Vagina (tissue), 2 donors: ENCODE measurements around the gene C1QL1. TPM values are rescaled to one million over a fixed set of nuclear protein-coding genes. Genes with fewer than 3 reads are reported as not detected.

Experiments
- DNase-seq, 2 donors: peaks; one replicate each; pipeline ENCODE4 v3.0.0-alpha.2; 2017; ENCODE audit errors: extremely low spot score in 2 of 2
- H3K27ac ChIP-seq: fragments of 200-600 bp; sonication (generic); one replicate; pipeline ENCODE4 v1.5.1; 2019
- H3K27me3 ChIP-seq: fragments of 200-600 bp; sonication (generic); one replicate; pipeline ENCODE4 v1.5.1; 2019
- H3K36me3 ChIP-seq, 2 donors: fragments of 200-600 bp; sonication (generic); one replicate each; pipeline ENCODE4 v1.5.1; 2017 to 2019
- H3K4me1 ChIP-seq: fragments of 200-600 bp; sonication (generic); one replicate; pipeline ENCODE4 v1.5.1; 2019
- H3K4me3 ChIP-seq, 2 donors: fragments of 200-600 bp; sonication (generic); 1 replicate in 1 of 2; 2 replicates in 1 of 2; pipeline ENCODE4 v1.5.1; 2016 to 2019
- H3K9me3 ChIP-seq: fragments of 200-600 bp; sonication (generic); one replicate; pipeline ENCODE4 v1.5.1; 2019
- CTCF ChIP-seq, 3 experiments: fragments of 450-650 bp in 2 of 3; fragments of 200-600 bp in 1 of 3; sonication (generic) in 1 of 3; IDR thresholded peaks; one replicate each; pipeline ENCODE4 v1.5.1; 2017 to 2019; ENCODE audit warnings: antibody characterized with exemption in 3 of 3, mild to moderate bottlenecking in 2 of 3, moderate library complexity in 2 of 3
- POLR2A ChIP-seq, 2 donors: fragments of 450-650 bp; IDR thresholded peaks; one replicate each; pipeline ENCODE4 v1.6.1; 2017; ENCODE audit warnings: antibody characterized with exemption in 2 of 2, mild to moderate bottlenecking in 2 of 2, moderate library complexity in 2 of 2
- POLR2AphosphoS5 ChIP-seq, 2 donors: sonication (generic); formaldehyde crosslinking; IDR thresholded peaks; one replicate each; pipeline ENCODE4 v1.9.0; 2017; ENCODE audit warnings: antibody characterized with exemption in 2 of 2, mild to moderate bottlenecking in 2 of 2, low read depth in 1 of 2; ENCODE audit not compliant: insufficient read depth in 1 of 2
- intact Hi-C: fragments of 100-400 bp; cut with DNase I; formaldehyde crosslinking; loops from one replicate; pipeline ENCODE4 v1.15.1; 2023
- total RNA-seq: library from RNA; depleted of rRNA; stranded (reverse); fragments of >200 nt; gene quantifications from one replicate; pipeline ENCODE4 v1.2.3, GENCODE V29; 2016

The C1QL1 gene
- total RNA-seq: 6.9 TPM

GRCh38 chr17:44968225-44969143 is at the start of gene C1QL1:
Gene C1QL1 (minus strand): TSS chr17:44968303. CDS start chr17:44968048, 255 bp downstream.
- TF ChIP-seq POLR2AphosphoS5 (IDR thresholded peaks at IDR 0.05; ENCODE audit: insufficient read depth in 1 of 2, low read depth in 1 of 2): peak in 1 of 2 donors; percentile 64
- no peak for TF ChIP-seq POLR2A (IDR thresholded peaks at IDR 0.05)
- Histone ChIP-seq H3K27ac (no peak within 1 kb of the TSS), H3K9me3 (no peaks in the 10 kb centered on the region), H3K4me1 (peaks cover 35% of the 10 kb centered on the region), H3K36me3 (no peaks in the 10 kb centered on the region), H3K4me3 (peak within 1 kb of the TSS; percentile 48), H3K27me3 (no peaks in the 10 kb centered on the region)
- intact Hi-C loops: loop anchor here (5.0 kb wide), 1 partner anchor 49 kb away; no protein-coding TSS in a partner anchor
- DNase-seq: no peak

GRCh38 chr17:45016823-45017222 is 48.7 kb upstream of the C1QL1 start:
- H3K27ac ChIP-seq: no peak overlapping the region
- no peak for DNase-seq
- intact Hi-C loops: loop anchor here (5.0 kb wide), 1 partner anchor 50 kb away; the partner anchor contains the start of gene C1QL1
- TF ChIP-seq CTCF (IDR thresholded peaks at IDR 0.05): no peak
- no peak for TF ChIP-seq POLR2A (IDR thresholded peaks at IDR 0.05)
- no peak for TF ChIP-seq POLR2AphosphoS5 (IDR thresholded peaks at IDR 0.05; ENCODE audit: insufficient read depth in 1 of 2, low read depth in 1 of 2)
- H3K27me3 ChIP-seq: no peaks in the 10 kb centered on the region
- peaks cover 47% of the 10 kb centered on the region for H3K4me1 ChIP-seq
- H3K4me3 ChIP-seq: no peak overlapping the region
- no peaks in the 10 kb centered on the region for H3K36me3 ChIP-seq
- H3K9me3 ChIP-seq: no peaks in the 10 kb centered on the region

- intact Hi-C loops: loop anchor here (5.0 kb wide), 1 partner anchor 49 kb away; the partner anchor contains the start of gene C1QL1
- Histone ChIP-seq H3K27me3 (no peaks in the 10 kb centered on the region), H3K27ac (no peak overlapping the region)
Measured at GRCh38 chr17:45016237-45016636, 48.1 kb upstream of the C1QL1 start.

GRCh38 chr17:45013021-45013997 is 45.2 kb upstream of the C1QL1 start:
- Histone ChIP-seq H3K9me3 (no peaks in the 10 kb centered on the region), H3K4me3 (peak overlapping the region in 1 of 2 donors; percentile 19), H3K27ac (peak overlapping the region; percentile 50), H3K4me1 (peaks cover 14% of the 10 kb centered on the region), H3K27me3 (no peaks in the 10 kb centered on the region), H3K36me3 (no peaks in the 10 kb centered on the region)
- TF ChIP-seq POLR2AphosphoS5 (IDR thresholded peaks at IDR 0.05; ENCODE audit: insufficient read depth in 1 of 2, low read depth in 1 of 2) (no peak), CTCF (IDR thresholded peaks at IDR 0.05) (no peak), POLR2A (IDR thresholded peaks at IDR 0.05) (no peak)
- intact Hi-C loops: no loop called here
- DNase-seq: no peak

More at GRCh38 chr17:45016237-45016636, 48.1 kb upstream of the C1QL1 start:
- Histone ChIP-seq H3K36me3 (no peaks in the 10 kb centered on the region), H3K9me3 (no peaks in the 10 kb centered on the region), H3K4me3 (no peak overlapping the region), H3K4me1 (peaks cover 41% of the 10 kb centered on the region)
- no peak for TF ChIP-seq POLR2AphosphoS5 (IDR thresholded peaks at IDR 0.05; ENCODE audit: insufficient read depth in 1 of 2, low read depth in 1 of 2)
- no peak for TF ChIP-seq CTCF (IDR thresholded peaks at IDR 0.05)
- no peak for TF ChIP-seq POLR2A (IDR thresholded peaks at IDR 0.05)
- no peak for DNase-seq

GRCh38 chr17:45011767-45012166 is 43.7 kb upstream of the C1QL1 start:
- intact Hi-C loops: no loop called here
- no peaks in the 10 kb centered on the region for H3K27me3 ChIP-seq
- no peak overlapping the region for H3K27ac ChIP-seq
- H3K9me3 ChIP-seq: no peaks in the 10 kb centered on the region
- H3K36me3 ChIP-seq: no peaks in the 10 kb centered on the region
- H3K4me3 ChIP-seq: no peak overlapping the region
- H3K4me1 ChIP-seq: peaks cover 10% of the 10 kb centered on the region
- DNase-seq: no peak
- TF ChIP-seq POLR2A (IDR thresholded peaks at IDR 0.05) (no peak), CTCF (IDR thresholded peaks at IDR 0.05) (no peak), POLR2AphosphoS5 (IDR thresholded peaks at IDR 0.05; ENCODE audit: insufficient read depth in 1 of 2, low read depth in 1 of 2) (no peak)
